ENCODE measurements around the gene FRG1.
"Not testable (repeated sequence)": the region's sequence is repeated elsewhere in the genome, so short reads cannot be mapped to it uniquely, and the experiment has no call there.

The FRG1 gene

DNA sequence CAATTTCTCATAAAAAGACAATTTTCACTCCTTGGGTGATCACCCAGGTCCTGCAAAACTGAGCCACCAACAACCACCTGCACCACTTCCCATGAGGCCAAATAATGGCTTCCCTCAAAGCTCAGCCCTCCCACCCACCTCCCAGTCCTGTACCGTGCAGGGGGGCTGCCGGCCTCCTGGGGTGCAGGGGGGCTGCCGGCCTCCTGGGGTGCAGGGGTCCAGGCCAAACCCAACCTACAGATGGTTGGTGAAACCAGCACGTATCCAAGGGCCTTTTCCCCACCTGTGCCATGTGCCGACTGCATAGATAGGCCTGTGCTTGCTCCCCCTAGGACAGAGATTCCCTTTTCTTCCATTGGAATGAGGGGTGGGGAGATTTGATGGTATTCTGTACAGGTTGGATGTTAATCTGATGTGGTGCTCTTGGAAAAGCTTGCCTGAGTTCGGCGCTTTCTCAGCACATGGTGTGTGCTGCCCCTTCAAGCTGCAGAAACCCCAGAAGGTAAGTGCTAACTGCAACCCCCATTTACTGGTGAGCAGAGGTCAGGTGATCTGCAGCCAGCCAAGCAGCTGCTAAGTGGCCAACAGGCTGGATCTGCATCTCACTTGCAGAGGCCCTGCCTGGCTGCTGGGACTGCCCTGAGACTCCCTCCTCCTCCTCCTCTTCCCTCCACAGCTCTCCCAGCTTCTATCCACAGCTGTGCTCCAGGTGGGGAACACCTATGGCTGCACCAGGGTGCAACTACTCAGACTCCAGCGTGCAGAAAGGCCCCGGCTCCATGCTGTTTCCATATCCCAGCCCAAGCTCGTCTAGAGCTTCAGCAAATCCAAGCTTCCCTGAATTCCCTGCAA lies 38.8 kb downstream of the FRG1 start:
- H3K9me3 ChIP-seq (replicated peaks in 1 of 2; ENCODE audit: control insufficient read depth in 2 of 2, insufficient read depth in 1 of 2, low read depth in 1 of 2, low read length in 2 of 2): no peaks in the 10 kb centered on the region
- no peak overlapping the region for H3K4ac ChIP-seq (ENCODE audit: low read length)
- H2BK120ac ChIP-seq (ENCODE audit: low read depth, low read length): no peak overlapping the region
- no peak for DNase-seq (ENCODE audit: low spot score)
- H3K4me1 ChIP-seq (ENCODE audit: control insufficient read depth in 2 of 2, insufficient read depth in 1 of 2, low read depth in 1 of 2, low read length in 2 of 2): peaks cover 0 to 1% of the 10 kb centered on the region in 2 donors
- no peak overlapping the region for H3K9ac ChIP-seq (ENCODE audit: low read depth, low read length, poor library complexity)
- no peak overlapping the region for H2BK15ac ChIP-seq (ENCODE audit: low read length)
- H2AFZ ChIP-seq (ENCODE audit: low read length): peak overlapping the region; percentile 77
- H4K91ac ChIP-seq (ENCODE audit: low read depth, low read length, poor library complexity): peak overlapping the region; percentile 72
- H3K27ac ChIP-seq (replicated peaks; ENCODE audit: low read length): no peak overlapping the region
- H3K18ac ChIP-seq (ENCODE audit: low read length): no peak overlapping the region
- no peaks in the 10 kb centered on the region for H3K36me3 ChIP-seq (replicated peaks in 1 of 2; ENCODE audit: control insufficient read depth in 2 of 2, insufficient read depth in 2 of 2, low read length in 2 of 2)
- no peak overlapping the region for H2BK12ac ChIP-seq (ENCODE audit: low read length)
- no peak overlapping the region for H3K4me2 ChIP-seq (ENCODE audit: insufficient read depth, low read length, poor library complexity, severe bottlenecking)
- peaks cover 0 to 3% (median 0%) of the 10 kb centered on the region in 3 experiments for H3K27me3 ChIP-seq (ENCODE audit: control insufficient read depth in 3 of 3, insufficient read depth in 3 of 3, low read depth in 1 of 3, low read length in 3 of 3)
- no peak overlapping the region for H2BK5ac ChIP-seq (ENCODE audit: low read length)
- no peak overlapping the region for H3K23ac ChIP-seq (ENCODE audit: low read depth, low read length, poor library complexity)
- no peak overlapping the region for H3K4me3 ChIP-seq (ENCODE audit: low read length in 2 of 2)
- H4K8ac ChIP-seq (ENCODE audit: low read depth, low read length): no peak overlapping the region
- WGBS, 2 donors (ENCODE audit: extremely low coverage in 2 of 2, insufficient read length in 2 of 2, insufficient replicate concordance in 1 of 2): no CpG with 5 or more reads among the region's 10 CpGs
- peak overlapping the region; percentile 17 for H3K14ac ChIP-seq (ENCODE audit: low read length)
- H2AK5ac ChIP-seq (ENCODE audit: low read depth, low read length): no peak overlapping the region
- no peaks in the 10 kb centered on the region for H3K79me1 ChIP-seq (ENCODE audit: low read depth, low read length)

DNA sequence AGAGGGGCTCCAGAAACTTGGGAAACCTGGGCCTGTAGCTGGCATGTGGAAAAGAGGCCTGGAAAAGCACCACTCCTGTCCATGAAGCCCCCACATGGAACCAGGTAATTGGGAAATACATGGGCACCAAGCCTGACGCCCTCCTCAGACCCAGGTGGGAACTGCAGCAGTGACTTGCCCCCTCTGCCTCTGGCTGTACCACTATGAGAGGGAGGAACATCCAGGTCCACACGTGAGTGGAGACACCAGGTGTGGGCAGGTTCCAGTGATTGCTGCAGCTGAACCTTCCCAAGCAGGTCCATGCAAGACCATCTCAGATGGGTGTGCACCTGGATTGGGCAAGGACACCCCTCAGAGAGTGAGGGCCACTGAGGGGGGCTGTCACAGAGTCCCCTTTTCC lies 39.6 kb downstream of the FRG1 start:
- WGBS, 2 donors (ENCODE audit: extremely low coverage in 2 of 2, insufficient read length in 2 of 2, insufficient replicate concordance in 1 of 2): no CpG with 5 or more reads among the region's 2 CpGs
- not testable (repeated sequence) for DNase-seq (ENCODE audit: low spot score)

DNA sequence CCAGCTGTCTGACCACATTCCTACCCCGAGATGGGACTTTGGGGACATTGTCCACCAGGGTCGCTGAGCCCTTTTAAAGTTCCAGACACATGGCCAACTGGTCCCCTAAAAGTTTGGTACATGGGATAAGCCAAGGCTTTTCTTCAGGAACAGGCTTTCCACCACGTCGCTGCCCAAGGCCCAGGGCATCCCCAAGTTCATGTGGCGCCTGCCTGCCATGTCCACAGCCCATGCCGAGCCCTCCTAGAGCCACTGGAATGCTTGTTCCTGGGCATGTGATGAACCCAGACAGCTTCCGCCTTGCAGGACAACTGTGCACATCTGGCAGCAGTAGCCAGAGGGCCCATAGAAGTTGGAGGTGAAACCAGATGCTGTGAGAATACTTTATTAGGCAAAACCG lies 41.3 kb downstream of the FRG1 start:
- H3K4me1 ChIP-seq (ENCODE audit: control insufficient read depth in 2 of 2, insufficient read depth in 1 of 2, low read depth in 1 of 2, low read length in 2 of 2): peaks cover 0 to 1% of the 10 kb centered on the region in 2 donors
- no peak overlapping the region for H4K8ac ChIP-seq (ENCODE audit: low read depth, low read length)
- H3K4me3 ChIP-seq (ENCODE audit: low read length in 2 of 2): no peak overlapping the region
- no peaks in the 10 kb centered on the region for H3K36me3 ChIP-seq (replicated peaks in 1 of 2; ENCODE audit: control insufficient read depth in 2 of 2, insufficient read depth in 2 of 2, low read length in 2 of 2)
- DNase-seq (ENCODE audit: low spot score): no peak
- no peak overlapping the region for H2AK5ac ChIP-seq (ENCODE audit: low read depth, low read length)
- no peak overlapping the region for H4K91ac ChIP-seq (ENCODE audit: low read depth, low read length, poor library complexity)
- H3K23ac ChIP-seq (ENCODE audit: low read depth, low read length, poor library complexity): no peak overlapping the region
- no peak overlapping the region for H2BK5ac ChIP-seq (ENCODE audit: low read length)
- H3K14ac ChIP-seq (ENCODE audit: low read length): no peak overlapping the region
- H3K4me2 ChIP-seq (ENCODE audit: insufficient read depth, low read length, poor library complexity, severe bottlenecking): no peak overlapping the region
- no peak overlapping the region for H3K4ac ChIP-seq (ENCODE audit: low read length)
- H3K79me1 ChIP-seq (ENCODE audit: low read depth, low read length): no peaks in the 10 kb centered on the region
- H3K9ac ChIP-seq (ENCODE audit: low read depth, low read length, poor library complexity): no peak overlapping the region
- H2BK12ac ChIP-seq (ENCODE audit: low read length): no peak overlapping the region
- H2AFZ ChIP-seq (ENCODE audit: low read length): no peak overlapping the region
- WGBS, 2 donors (ENCODE audit: extremely low coverage in 2 of 2, insufficient read length in 2 of 2, insufficient replicate concordance in 1 of 2): no CpG with 5 or more reads among the region's 8 CpGs
- no peaks in the 10 kb centered on the region for H3K9me3 ChIP-seq (replicated peaks in 1 of 2; ENCODE audit: control insufficient read depth in 2 of 2, insufficient read depth in 1 of 2, low read depth in 1 of 2, low read length in 2 of 2)
- peaks cover 0 to 6% (median 0%) of the 10 kb centered on the region in 3 experiments for H3K27me3 ChIP-seq (ENCODE audit: control insufficient read depth in 3 of 3, insufficient read depth in 3 of 3, low read depth in 1 of 3, low read length in 3 of 3)
- H3K27ac ChIP-seq (replicated peaks; ENCODE audit: low read length): no peak overlapping the region
- H2BK15ac ChIP-seq (ENCODE audit: low read length): no peak overlapping the region
- H2BK120ac ChIP-seq (ENCODE audit: low read depth, low read length): no peak overlapping the region
- no peak overlapping the region for H3K18ac ChIP-seq (ENCODE audit: low read length)

More for the DNA sequence above, 39.6 kb downstream of the FRG1 start:
- not testable (repeated sequence) for H3K36me3 ChIP-seq (replicated peaks in 1 of 2; ENCODE audit: control insufficient read depth in 2 of 2, insufficient read depth in 2 of 2, low read length in 2 of 2); H3K27ac ChIP-seq (replicated peaks; ENCODE audit: low read length); H2BK12ac ChIP-seq (ENCODE audit: low read length); H4K91ac ChIP-seq (ENCODE audit: low read depth, low read length, poor library complexity); H2BK5ac ChIP-seq (ENCODE audit: low read length); H2BK120ac ChIP-seq (ENCODE audit: low read depth, low read length); H3K18ac ChIP-seq (ENCODE audit: low read length); H3K4me2 ChIP-seq (ENCODE audit: insufficient read depth, low read length, poor library complexity, severe bottlenecking); H2BK15ac ChIP-seq (ENCODE audit: low read length); H3K9me3 ChIP-seq (replicated peaks in 1 of 2; ENCODE audit: control insufficient read depth in 2 of 2, insufficient read depth in 1 of 2, low read depth in 1 of 2, low read length in 2 of 2); H2AK5ac ChIP-seq (ENCODE audit: low read depth, low read length); H3K14ac ChIP-seq (ENCODE audit: low read length); H3K79me1 ChIP-seq (ENCODE audit: low read depth, low read length); H3K9ac ChIP-seq (ENCODE audit: low read depth, low read length, poor library complexity); H3K27me3 ChIP-seq (ENCODE audit: control insufficient read depth in 3 of 3, insufficient read depth in 3 of 3, low read depth in 1 of 3, low read length in 3 of 3); H3K23ac ChIP-seq (ENCODE audit: low read depth, low read length, poor library complexity); H4K8ac ChIP-seq (ENCODE audit: low read depth, low read length); H3K4me1 ChIP-seq (ENCODE audit: control insufficient read depth in 2 of 2, insufficient read depth in 1 of 2, low read depth in 1 of 2, low read length in 2 of 2); H3K4ac ChIP-seq (ENCODE audit: low read length)
- peak overlapping the region in 1 of 2 donors; percentile 50 for H3K4me3 ChIP-seq (ENCODE audit: low read length in 2 of 2)
- peak overlapping the region; percentile 77 for H2AFZ ChIP-seq (ENCODE audit: low read length)

DNA sequence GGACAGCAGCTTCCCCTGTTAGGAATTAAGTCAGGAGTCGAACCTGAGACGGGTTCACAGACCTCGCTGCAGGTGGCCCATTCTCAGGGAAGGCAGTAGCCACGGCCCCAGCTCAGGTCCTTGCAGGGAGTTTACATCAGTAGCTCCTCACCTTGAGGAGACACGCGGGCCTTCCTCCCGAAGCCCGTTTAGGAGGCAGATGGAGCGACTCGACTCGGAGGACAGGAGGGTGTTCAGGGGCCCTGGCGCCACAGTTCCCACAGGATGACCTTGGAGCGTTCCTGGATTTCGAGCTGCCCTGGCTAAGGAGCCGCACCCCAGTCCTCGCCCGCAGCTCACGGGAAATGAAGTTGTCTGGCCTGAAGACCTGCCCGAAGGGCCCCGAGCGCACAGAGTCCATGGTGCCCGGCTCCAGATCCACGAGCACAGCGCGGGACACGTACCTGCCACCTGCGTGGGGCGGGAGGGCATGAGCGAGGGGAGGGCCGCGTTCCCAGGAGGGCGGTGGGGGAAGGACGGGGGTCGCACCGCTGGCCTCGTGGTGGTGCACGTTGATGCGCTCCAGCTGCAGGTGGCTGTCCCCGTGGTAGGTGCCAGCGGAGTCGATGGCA lies 43.3 kb downstream of the FRG1 start:
- not testable (repeated sequence) for H2AK5ac ChIP-seq (ENCODE audit: low read depth, low read length); H3K4me2 ChIP-seq (ENCODE audit: insufficient read depth, low read length, poor library complexity, severe bottlenecking); H3K9ac ChIP-seq (ENCODE audit: low read depth, low read length, poor library complexity); H4K91ac ChIP-seq (ENCODE audit: low read depth, low read length, poor library complexity); H3K4ac ChIP-seq (ENCODE audit: low read length); H2BK5ac ChIP-seq (ENCODE audit: low read length); H4K8ac ChIP-seq (ENCODE audit: low read depth, low read length); H3K14ac ChIP-seq (ENCODE audit: low read length); H2BK15ac ChIP-seq (ENCODE audit: low read length); H2BK12ac ChIP-seq (ENCODE audit: low read length); H3K9me3 ChIP-seq (replicated peaks in 1 of 2; ENCODE audit: control insufficient read depth in 2 of 2, insufficient read depth in 1 of 2, low read depth in 1 of 2, low read length in 2 of 2); DNase-seq (ENCODE audit: low spot score); H3K36me3 ChIP-seq (replicated peaks in 1 of 2; ENCODE audit: control insufficient read depth in 2 of 2, insufficient read depth in 2 of 2, low read length in 2 of 2); H2AFZ ChIP-seq (ENCODE audit: low read length); H3K4me1 ChIP-seq (ENCODE audit: control insufficient read depth in 2 of 2, insufficient read depth in 1 of 2, low read depth in 1 of 2, low read length in 2 of 2); H3K4me3 ChIP-seq (ENCODE audit: low read length in 2 of 2); H2BK120ac ChIP-seq (ENCODE audit: low read depth, low read length); H3K18ac ChIP-seq (ENCODE audit: low read length); H3K79me1 ChIP-seq (ENCODE audit: low read depth, low read length); H3K23ac ChIP-seq (ENCODE audit: low read depth, low read length, poor library complexity); H3K27ac ChIP-seq (replicated peaks; ENCODE audit: low read length)
- peaks cover 0 to 14% (median 0%) of the 10 kb centered on the region in 3 experiments for H3K27me3 ChIP-seq (ENCODE audit: control insufficient read depth in 3 of 3, insufficient read depth in 3 of 3, low read depth in 1 of 3, low read length in 3 of 3)
- no CpG with 5 or more reads among the region's 41 CpGs for WGBS, 2 donors (ENCODE audit: extremely low coverage in 2 of 2, insufficient read length in 2 of 2, insufficient replicate concordance in 1 of 2)

Measured in neuronal stem cell (in vitro differentiated cells).